Measurements from ENCODE around the gene BOLA1. TPM values are rescaled to one million over a fixed set of nuclear protein-coding genes. Genes with fewer than 3 reads are reported as not detected.

Gene BOLA1
- total RNA-seq, 1 experiment from 2014 or later, result 15.3 TPM

DNA sequence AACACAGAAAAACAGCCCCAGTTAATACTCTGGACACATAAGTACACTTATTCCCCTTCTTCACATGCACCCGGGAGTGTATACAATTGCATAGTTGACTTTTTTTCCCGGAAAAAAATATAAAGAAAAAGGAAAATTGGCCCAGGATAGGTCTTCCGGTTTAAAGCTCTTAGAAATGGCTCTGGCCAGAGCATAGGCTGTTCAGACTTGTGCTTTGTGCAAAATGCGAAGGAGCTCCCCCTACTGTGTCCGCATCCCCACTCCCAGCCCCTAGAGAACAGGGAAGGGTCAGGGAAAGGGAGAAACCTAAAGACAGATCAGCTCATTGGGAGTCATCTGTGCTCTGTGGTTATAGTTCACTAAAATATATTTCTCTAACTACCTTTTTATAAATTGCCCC is 42.8 kb downstream of the BOLA1 start:
- TF ChIP-seq, protein P1, sequence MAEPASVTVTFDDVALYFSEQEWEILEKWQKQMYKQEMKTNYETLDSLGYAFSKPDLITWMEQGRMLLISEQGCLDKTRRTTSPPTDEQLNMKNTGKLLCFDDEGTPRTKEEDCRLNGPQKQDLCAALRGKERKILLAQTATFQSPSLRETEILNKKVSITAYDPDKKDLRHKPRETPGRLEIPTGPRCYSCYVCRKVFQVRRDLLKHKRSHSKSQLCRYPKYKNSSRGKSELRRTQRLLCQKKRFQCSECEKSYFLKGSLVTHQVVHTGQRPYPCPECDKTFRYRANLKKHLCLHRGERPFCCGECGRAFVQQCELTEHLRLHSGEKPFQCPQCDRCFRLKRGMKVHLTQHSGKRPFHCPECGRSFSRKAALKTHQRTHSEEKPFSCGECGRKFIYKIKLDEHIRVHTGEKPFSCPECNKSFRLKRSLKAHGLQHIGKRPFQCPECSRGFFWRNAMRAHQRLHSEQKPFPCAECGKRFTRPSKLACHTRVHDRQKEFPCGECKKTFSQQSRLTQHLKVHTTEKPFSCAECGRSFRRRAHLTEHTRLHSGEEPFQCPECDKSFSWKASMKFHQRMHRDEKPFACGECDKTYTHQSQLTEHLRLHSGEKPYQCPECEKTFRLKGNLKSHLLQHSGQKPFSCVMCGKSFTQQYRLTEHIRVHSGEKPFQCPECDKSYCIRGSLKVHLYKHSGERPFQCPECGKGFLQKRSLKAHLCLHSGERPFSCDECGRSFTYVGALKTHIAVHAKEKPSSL (CRISPR knock-in tag; conservative IDR thresholded peaks at IDR 0.05), result no peak
- no peak for TF ChIP-seq ZNF219 (CRISPR knock-in tag; IDR thresholded peaks at IDR 0.05; ENCODE audit: borderline replicate concordance)
- TF ChIP-seq TEAD1 (CRISPR knock-in tag; IDR thresholded peaks at IDR 0.05), result no peak
- no peak for TF ChIP-seq ZNF532 (CRISPR knock-in tag; IDR thresholded peaks at IDR 0.05; ENCODE audit: borderline replicate concordance)
- no peak for TF ChIP-seq ZNF671 (CRISPR knock-in tag; IDR thresholded peaks at IDR 0.05)
- TF ChIP-seq ZNF317 (CRISPR knock-in tag; IDR thresholded peaks at IDR 0.05; ENCODE audit: borderline replicate concordance, low read depth), result no peak
- no peak for TF ChIP-seq TP53 (CRISPR knock-in tag; IDR thresholded peaks at IDR 0.05)
- no peak for TF ChIP-seq EMX1 (CRISPR knock-in tag; IDR thresholded peaks at IDR 0.05)
- no peak for TF ChIP-seq CREB1 (CRISPR knock-in tag; IDR thresholded peaks at IDR 0.05)
- TF ChIP-seq ZBTB43 (CRISPR knock-in tag; IDR thresholded peaks at IDR 0.05), result no peak
- TF ChIP-seq NR2C2 (CRISPR knock-in tag; IDR thresholded peaks at IDR 0.05), result no peak
- peak overlapping the region; percentile 49 for H3K27ac Mint-ChIP-seq
- DNase-seq (ENCODE audit: low spot score), result peak; percentile 53
- peak; percentile 77 for ATAC-seq
- peaks cover 20% of the 10 kb centered on the region for H3K36me3 Mint-ChIP-seq
- POLR2A ChIA-PET, result interaction anchor here (0.5 to 1.8 kb wide), 2 partner anchors 52 to 55 kb away, joined by 3 to 15 read pairs; a partner anchor contains a TSS
- no peaks in the 10 kb centered on the region; the same call in 1 of the 2 replicates for H3K27me3 Mint-ChIP-seq (ENCODE audit: low read depth)
- H3K9me3 Mint-ChIP-seq, result no peaks in the 10 kb centered on the region
- H3K4me1 Mint-ChIP-seq, result peaks cover 48% of the 10 kb centered on the region
- CTCF ChIA-PET, result interaction anchor here (0.6 to 1.8 kb wide), 19 partner anchors 8 to 1158 kb away, joined by 3 to 13 read pairs (median 3); partner anchors contain the start of gene VPS45
- no peak overlapping the region for H3K4me3 Mint-ChIP-seq

- Mint-ChIP-seq H3K4me1 (peaks cover 41% of the 10 kb centered on the region), H3K27me3 (ENCODE audit: low read depth) (no peaks in the 10 kb centered on the region; the same call in 1 of the 2 replicates), H3K27ac (peak overlapping the region; percentile 93), H3K9me3 (no peaks in the 10 kb centered on the region), H3K4me3 (no peak overlapping the region), H3K36me3 (peaks cover 24% of the 10 kb centered on the region)
- ATAC-seq (no peak), DNase-seq (ENCODE audit: low spot score) (no peak)
- ChIA-PET CTCF (interaction anchor here (0.7 to 1.8 kb wide), 17 partner anchors 15 to 244 kb away, joined by 3 to 13 read pairs (median 3); partner anchors contain the start of gene VPS45), POLR2A (interaction anchor here (1.8 kb wide), 1 partner anchor 56 kb away, joined by 15 read pairs; a partner anchor contains a TSS)
- TF ChIP-seq RORB (CRISPR knock-in tag; IDR thresholded peaks at IDR 0.05) (no peak), ZNF263 (CRISPR knock-in tag; IDR thresholded peaks at IDR 0.05; ENCODE audit: low read depth) (no peak), ZBTB43 (CRISPR knock-in tag; IDR thresholded peaks at IDR 0.05) (no peak), NFYB (CRISPR knock-in tag; conservative IDR thresholded peaks at IDR 0.05; ENCODE audit: low read depth) (no peak), NR2C2 (CRISPR knock-in tag; IDR thresholded peaks at IDR 0.05) (no peak), NR1H2 (CRISPR knock-in tag; IDR thresholded peaks at IDR 0.05) (no peak), FOXP1 (CRISPR knock-in tag; IDR thresholded peaks at IDR 0.05; ENCODE audit: borderline replicate concordance) (no peak), SMAD4 (CRISPR knock-in tag; IDR thresholded peaks at IDR 0.05) (no peak), TP53 (CRISPR knock-in tag; IDR thresholded peaks at IDR 0.05) (no peak), RELA (CRISPR knock-in tag; IDR thresholded peaks at IDR 0.05; ENCODE audit: borderline replicate concordance) (no peak)
- TF ChIP-seq, protein P2, sequence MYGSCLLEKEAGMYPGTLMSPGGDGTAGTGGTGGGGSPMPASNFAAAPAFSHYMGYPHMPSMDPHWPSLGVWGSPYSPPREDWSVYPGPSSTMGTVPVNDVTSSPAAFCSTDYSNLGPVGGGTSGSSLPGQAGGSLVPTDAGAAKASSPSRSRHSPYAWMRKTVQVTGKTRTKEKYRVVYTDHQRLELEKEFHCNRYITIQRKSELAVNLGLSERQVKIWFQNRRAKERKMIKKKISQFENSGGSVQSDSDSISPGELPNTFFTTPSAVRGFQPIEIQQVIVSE (CRISPR knock-in tag; IDR thresholded peaks at IDR 0.05; ENCODE audit: borderline replicate concordance), result no peak
Measured at GRCh38 chr1:149942885-149943284, 43.5 kb downstream of the BOLA1 start.
